Chondrocyte (in vitro differentiated cells): ENCODE data around the gene AKAP1. TPM values are rescaled to one million over a fixed set of nuclear protein-coding genes. Genes with fewer than 3 reads are reported as not detected.

ENCODE experiments used
- DNase-seq: peaks from one replicate; pipeline ENCODE4 v3.0.0; 2021; ENCODE audit warnings: mixed read lengths, low spot score
- H3K27ac Mint-ChIP-seq: one replicate; pipeline ENCODE4 v1.8.0; 2021; ENCODE audit warnings: mild to moderate bottlenecking, moderate library complexity, mixed read lengths; ENCODE audit not compliant: unreplicated experiment
- H3K27me3 Mint-ChIP-seq: 2 replicates; pipeline ENCODE4 v1.8.0; 2021; ENCODE audit warnings: low read depth, mixed read lengths
- H3K36me3 Mint-ChIP-seq: 2 replicates; pipeline ENCODE4 v1.8.0; 2021; ENCODE audit warnings: low read depth, mixed read lengths
- H3K4me1 Mint-ChIP-seq: 2 replicates; pipeline ENCODE4 v1.8.0; 2021; ENCODE audit warnings: low read depth, mild to moderate bottlenecking, mixed read lengths
- H3K4me3 Mint-ChIP-seq: one replicate; pipeline ENCODE4 v1.8.0; 2021; ENCODE audit warnings: mild to moderate bottlenecking, moderate library complexity, mixed read lengths; ENCODE audit not compliant: unreplicated experiment
- H3K9me3 Mint-ChIP-seq: 2 replicates; pipeline ENCODE4 v1.8.0; 2021; ENCODE audit warnings: low read depth, mixed read lengths
- total RNA-seq: library from RNA; stranded (reverse); gene quantifications from 3 replicates; pipeline ENCODE4 v1.2.1, GENCODE V29; 2021
- TF ChIP-seq, protein P1 (sequence below): fragments of 200-600 bp; sonication (generic); IDR thresholded peaks from 2 replicates; pipeline ENCODE4 v1.5.0; 2021; ENCODE audit warnings: antibody characterized with exemption, mild to moderate bottlenecking, moderate library complexity

Gene AKAP1
- total RNA-seq, 1 donor from 2014 or later: 14.8 TPM

DNA sequence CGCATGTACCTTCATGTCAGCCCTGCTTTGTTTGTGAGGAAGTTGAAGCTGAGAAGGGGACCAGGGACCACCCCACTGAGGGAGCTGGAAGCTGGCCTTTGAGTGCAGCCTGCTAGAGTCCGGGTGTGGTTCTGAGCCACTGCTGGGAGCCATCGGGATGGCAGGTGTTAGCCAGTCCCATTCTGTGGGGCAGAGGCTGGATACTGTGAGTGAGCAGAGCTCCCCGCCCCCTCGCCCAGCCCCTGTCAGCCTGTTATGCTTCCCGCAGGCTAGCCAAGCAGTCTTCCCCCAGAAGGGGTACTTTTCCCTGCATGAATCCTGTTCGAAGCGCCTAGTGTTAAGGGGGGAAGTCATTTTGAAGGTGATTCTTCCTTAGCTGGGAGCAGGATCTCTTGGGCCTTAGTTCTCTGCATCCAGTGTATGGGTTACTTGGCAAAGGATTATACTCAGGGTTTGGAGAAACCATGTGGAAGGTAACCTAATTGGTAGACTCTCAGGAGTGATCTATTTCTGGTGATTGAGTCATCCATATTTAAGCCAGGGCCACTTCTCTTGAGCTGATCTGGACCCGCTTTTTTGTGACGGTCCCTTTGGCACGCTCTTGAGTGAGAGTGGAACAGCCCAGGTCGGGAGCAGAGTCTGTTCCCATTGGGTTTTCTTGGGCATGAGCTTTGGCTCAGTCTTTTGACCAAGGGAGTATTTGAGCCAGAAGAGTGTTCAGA, 23.8 kb downstream of the AKAP1 start:
- no peak overlapping the region for H3K27ac Mint-ChIP-seq
- TF ChIP-seq, protein P1, sequence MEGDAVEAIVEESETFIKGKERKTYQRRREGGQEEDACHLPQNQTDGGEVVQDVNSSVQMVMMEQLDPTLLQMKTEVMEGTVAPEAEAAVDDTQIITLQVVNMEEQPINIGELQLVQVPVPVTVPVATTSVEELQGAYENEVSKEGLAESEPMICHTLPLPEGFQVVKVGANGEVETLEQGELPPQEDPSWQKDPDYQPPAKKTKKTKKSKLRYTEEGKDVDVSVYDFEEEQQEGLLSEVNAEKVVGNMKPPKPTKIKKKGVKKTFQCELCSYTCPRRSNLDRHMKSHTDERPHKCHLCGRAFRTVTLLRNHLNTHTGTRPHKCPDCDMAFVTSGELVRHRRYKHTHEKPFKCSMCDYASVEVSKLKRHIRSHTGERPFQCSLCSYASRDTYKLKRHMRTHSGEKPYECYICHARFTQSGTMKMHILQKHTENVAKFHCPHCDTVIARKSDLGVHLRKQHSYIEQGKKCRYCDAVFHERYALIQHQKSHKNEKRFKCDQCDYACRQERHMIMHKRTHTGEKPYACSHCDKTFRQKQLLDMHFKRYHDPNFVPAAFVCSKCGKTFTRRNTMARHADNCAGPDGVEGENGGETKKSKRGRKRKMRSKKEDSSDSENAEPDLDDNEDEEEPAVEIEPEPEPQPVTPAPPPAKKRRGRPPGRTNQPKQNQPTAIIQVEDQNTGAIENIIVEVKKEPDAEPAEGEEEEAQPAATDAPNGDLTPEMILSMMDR: no peak
- no peak overlapping the region for H3K4me3 Mint-ChIP-seq
- H3K36me3 Mint-ChIP-seq: peaks cover 9% of the 10 kb centered on the region
- no peak for DNase-seq
- H3K27me3 Mint-ChIP-seq: no peaks in the 10 kb centered on the region
- no peaks in the 10 kb centered on the region for H3K9me3 Mint-ChIP-seq
- H3K4me1 Mint-ChIP-seq: peaks cover 4% of the 10 kb centered on the region

DNA sequence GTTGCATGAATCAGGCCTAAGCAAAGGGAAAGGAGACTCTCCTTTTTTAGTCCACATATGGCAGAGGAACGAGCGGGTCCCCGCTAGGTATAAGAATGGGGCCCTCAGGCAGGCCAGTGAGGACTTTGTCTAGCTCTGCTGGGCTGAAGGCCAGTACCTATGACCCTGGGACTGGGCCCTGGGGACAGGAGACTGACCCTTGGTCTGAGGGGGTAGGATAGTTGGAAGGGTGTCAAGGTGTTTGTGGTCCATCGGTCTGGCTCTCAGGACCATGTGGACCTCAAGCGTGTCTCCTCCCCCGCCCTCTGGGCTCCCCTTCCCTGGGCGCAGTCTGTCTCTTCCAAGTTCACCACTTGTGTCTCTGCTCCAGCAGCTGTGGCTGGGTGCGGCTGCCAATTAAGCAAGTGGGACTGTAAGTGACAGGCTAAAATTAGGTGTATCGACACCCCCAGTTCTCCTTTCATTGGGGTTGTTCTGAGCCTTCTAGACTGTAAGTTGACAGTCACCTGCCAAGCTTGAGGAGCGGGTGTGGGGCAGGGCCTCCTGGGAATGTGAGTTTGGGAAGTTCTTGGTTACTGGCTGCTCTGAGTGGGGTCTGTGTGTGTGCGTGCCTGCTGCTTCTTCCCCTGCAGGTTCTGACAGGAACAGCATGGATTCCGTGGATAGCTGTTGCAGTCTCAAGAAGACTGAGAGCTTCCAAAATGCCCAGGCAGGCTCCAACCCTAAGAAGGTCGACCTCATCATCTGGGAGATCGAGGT, 24.5 kb downstream of the AKAP1 start:
- H3K4me1 Mint-ChIP-seq: peaks cover 4% of the 10 kb centered on the region
- peaks cover 9% of the 10 kb centered on the region for H3K36me3 Mint-ChIP-seq

DNA sequence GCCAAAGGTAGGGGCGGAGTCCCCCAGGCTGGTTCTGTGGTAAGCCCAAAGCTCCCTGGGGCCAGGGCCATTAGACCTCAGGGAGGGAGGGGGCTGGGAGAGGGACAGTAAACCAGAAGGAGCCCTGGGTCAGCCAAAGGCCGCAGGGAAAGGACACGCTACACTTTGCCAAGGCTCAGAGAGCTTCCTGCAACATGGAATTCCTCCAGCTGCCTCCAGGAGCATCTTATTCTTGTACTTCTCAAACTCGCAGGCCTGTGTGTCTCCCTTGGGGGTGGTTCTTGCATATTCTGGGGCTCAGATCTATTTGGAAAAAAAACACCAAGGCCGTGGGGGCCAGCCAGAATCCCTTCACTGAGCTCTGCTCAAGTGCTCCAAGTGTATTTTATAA, 25.1 kb downstream of the AKAP1 start:
- Mint-ChIP-seq H3K27me3 (no peaks in the 10 kb centered on the region), H3K9me3 (no peaks in the 10 kb centered on the region), H3K27ac (peak overlapping the region; percentile 27), H3K4me3 (no peak overlapping the region), H3K4me1 (peaks cover 4% of the 10 kb centered on the region), H3K36me3 (peaks cover 9% of the 10 kb centered on the region)
- TF ChIP-seq, protein P1: no peak
- no peak for DNase-seq

More for the DNA sequence above, 24.5 kb downstream of the AKAP1 start:
- Mint-ChIP-seq H3K27ac (no peak overlapping the region), H3K4me3 (no peak overlapping the region), H3K27me3 (no peaks in the 10 kb centered on the region), H3K9me3 (no peaks in the 10 kb centered on the region)
- DNase-seq: no peak
- TF ChIP-seq, protein P1: peak; percentile 27

DNA sequence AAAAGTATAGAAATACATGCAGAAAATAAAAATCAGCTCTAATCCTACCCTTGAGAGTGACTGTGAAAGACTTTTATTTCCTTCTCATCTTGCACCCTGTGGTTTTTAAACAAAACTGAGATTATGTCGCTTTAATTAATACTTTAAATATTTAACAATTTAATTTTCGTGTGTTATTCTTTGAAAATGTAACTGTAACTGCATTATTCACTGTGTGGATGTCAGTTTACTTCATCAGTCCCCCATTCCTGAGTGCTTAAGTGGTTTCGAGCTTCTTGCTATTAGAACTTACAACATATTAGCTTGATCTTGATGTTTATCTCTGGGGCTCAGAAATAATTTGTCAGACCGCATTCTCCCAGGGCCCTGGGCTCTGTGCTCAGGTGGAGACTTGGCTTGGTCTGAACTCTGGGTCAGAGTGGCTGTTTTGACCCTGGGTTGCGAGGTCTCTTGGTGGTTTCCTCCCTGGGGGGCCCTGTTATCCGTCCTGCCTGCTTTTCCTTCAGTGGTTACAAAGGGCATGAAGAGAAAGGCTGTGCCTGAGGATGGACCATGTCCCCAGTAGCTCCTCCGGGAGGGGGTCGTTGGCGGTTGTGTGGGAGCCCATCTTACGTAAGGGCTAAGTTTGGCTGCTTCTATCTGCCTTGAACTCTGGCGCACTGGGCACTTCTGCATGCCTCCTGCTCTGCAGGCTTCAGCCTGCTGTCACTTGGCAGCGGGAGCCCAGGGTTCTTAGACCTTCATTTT, 25.7 kb downstream of the AKAP1 start:
- no peak for DNase-seq
- Mint-ChIP-seq H3K9me3 (no peaks in the 10 kb centered on the region), H3K27me3 (no peaks in the 10 kb centered on the region), H3K36me3 (peaks cover 9% of the 10 kb centered on the region), H3K4me1 (peaks cover 4% of the 10 kb centered on the region), H3K4me3 (no peak overlapping the region), H3K27ac (peak overlapping the region; percentile 27)
- TF ChIP-seq, protein P1: no peak

DNA sequence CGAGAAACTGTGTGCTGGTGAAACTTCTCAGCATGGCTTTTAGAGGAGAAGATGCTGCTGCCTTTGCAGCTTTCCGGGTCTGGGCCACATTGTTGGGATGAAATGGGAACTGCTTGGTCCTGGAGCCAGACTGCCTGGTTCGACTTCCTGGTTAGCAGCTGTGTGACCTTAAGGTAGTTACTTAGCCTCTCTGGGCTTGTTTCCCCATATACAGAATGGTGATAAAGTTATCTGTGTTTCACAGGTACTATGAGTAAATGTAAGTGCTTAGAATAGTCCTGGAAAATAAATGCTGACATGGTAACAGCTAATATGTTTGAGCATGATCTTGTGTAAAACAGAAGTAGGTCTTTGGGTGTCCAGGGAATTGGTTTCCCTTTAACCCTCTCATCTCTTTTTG, 26.3 kb downstream of the AKAP1 start:
- H3K27me3 Mint-ChIP-seq: no peaks in the 10 kb centered on the region
- H3K4me3 Mint-ChIP-seq: no peak overlapping the region
- no peak overlapping the region for H3K27ac Mint-ChIP-seq
- DNase-seq: no peak
- H3K36me3 Mint-ChIP-seq: peaks cover 10% of the 10 kb centered on the region
- no peaks in the 10 kb centered on the region for H3K9me3 Mint-ChIP-seq
- peaks cover 4% of the 10 kb centered on the region for H3K4me1 Mint-ChIP-seq
- TF ChIP-seq, protein P1: no peak
